ENCODE results near the gene KRTAP5-8.
A peak's percentile ranks its signal among the peaks of the same experiment; 100 is the strongest.
"Not testable (repeated sequence)": the region's sequence is repeated elsewhere in the genome, so short reads cannot be mapped to it uniquely, and the experiment has no call there.

The KRTAP5-8 gene

GRCh38 chr11:71518506-71519471, 19.0 kb upstream of the KRTAP5-8 start:
- no peak for DNase-seq

- DNase-seq, result no peak
Measured at GRCh38 chr11:71519546-71519945, 18.3 kb upstream of the KRTAP5-8 start.

- DNase-seq, result no peak
Measured at GRCh38 chr11:71525188-71525937, 12.5 kb upstream of the KRTAP5-8 start.

GRCh38 chr11:71525938-71526495, 11.8 kb upstream of the KRTAP5-8 start:
- DNase-seq, result no peak

GRCh38 chr11:71526796-71527575, 10.8 kb upstream of the KRTAP5-8 start, which contains the start of gene KRTAP5-7:
Gene KRTAP5-7, plus strand, starts transcription at chr11:71527267. Its CDS starts 34 bp downstream, at chr11:71527301.
- DNase-seq, result not testable (repeated sequence)

- DNase-seq, result no peak
Measured at GRCh38 chr11:71527576-71528210, 10.1 kb upstream of the KRTAP5-8 start.

- no peak for DNase-seq
Measured at GRCh38 chr11:71530602-71531001, 7.2 kb upstream of the KRTAP5-8 start.

GRCh38 chr11:71532036-71532610, 5.7 kb upstream of the KRTAP5-8 start:
- peak; percentile 46 to 90 (median 71) for DNase-seq

- DNase-seq, result not testable (repeated sequence)
Measured at GRCh38 chr11:71534711-71535608, 2.9 kb upstream of the KRTAP5-8 start.

- DNase-seq, result no peak
Measured at GRCh38 chr11:71535825-71536224, 2.0 kb upstream of the KRTAP5-8 start.

GRCh38 chr11:71537537-71537936, 288 bp upstream of the KRTAP5-8 start:
- DNase-seq, result no peak

- DNase-seq, result no peak
Measured at GRCh38 chr11:71538666-71538990, 803 bp downstream of the KRTAP5-8 start.

GRCh38 chr11:71539017-71539416, 1.2 kb downstream of the KRTAP5-8 start:
- DNase-seq, result no peak

GRCh38 chr11:71539971-71540370, 2.1 kb downstream of the KRTAP5-8 start:
- DNase-seq, result not testable (repeated sequence)

GRCh38 chr11:71540521-71541304, 2.9 kb downstream of the KRTAP5-8 start:
- DNase-seq, result not testable (repeated sequence)

- DNase-seq, result no peak
Measured at GRCh38 chr11:71542382-71542781, 4.6 kb downstream of the KRTAP5-8 start.

- DNase-seq, result peak; percentile 8 to 49 (median 44)
Measured at GRCh38 chr11:71542879-71543777, 5.3 kb downstream of the KRTAP5-8 start.

GRCh38 chr11:71543866-71544265, 6.0 kb downstream of the KRTAP5-8 start:
- DNase-seq, result peak; percentile 55 to 89 (median 78)
